ENCODE data around the gene KCNF1. TPM values are rescaled to one million over a fixed set of nuclear protein-coding genes. Genes with fewer than 3 reads are reported as not detected.
A peak's percentile ranks its signal among the peaks of the same experiment; 100 is the strongest.

KCNF1 gene
- total RNA-seq, 1 experiment from 2014 or later, result 3.2 TPM

- no CpG with 5 or more reads among the region's 7 CpGs for WGBS (ENCODE audit: extremely low coverage, insufficient read length, low lambda C conversion rate)
- no peak overlapping the region for H3K56ac ChIP-seq (ENCODE audit: insufficient read length, low read depth, low read length)
- H3K14ac ChIP-seq (ENCODE audit: insufficient read depth, low read length), result no peak overlapping the region
- peaks cover 8 to 9% (median 8%) of the 10 kb centered on the region in 3 experiments for H3K36me3 Mint-ChIP-seq (ENCODE audit: insufficient read depth in 1 of 3, low read depth in 3 of 3)
- no peak overlapping the region for H3K23ac ChIP-seq (ENCODE audit: insufficient read length, low read depth, low read length)
- H2BK120ac ChIP-seq (ENCODE audit: low read depth, low read length, poor library complexity, severe bottlenecking), result no peak overlapping the region
- TF ChIP-seq, protein P1, sequence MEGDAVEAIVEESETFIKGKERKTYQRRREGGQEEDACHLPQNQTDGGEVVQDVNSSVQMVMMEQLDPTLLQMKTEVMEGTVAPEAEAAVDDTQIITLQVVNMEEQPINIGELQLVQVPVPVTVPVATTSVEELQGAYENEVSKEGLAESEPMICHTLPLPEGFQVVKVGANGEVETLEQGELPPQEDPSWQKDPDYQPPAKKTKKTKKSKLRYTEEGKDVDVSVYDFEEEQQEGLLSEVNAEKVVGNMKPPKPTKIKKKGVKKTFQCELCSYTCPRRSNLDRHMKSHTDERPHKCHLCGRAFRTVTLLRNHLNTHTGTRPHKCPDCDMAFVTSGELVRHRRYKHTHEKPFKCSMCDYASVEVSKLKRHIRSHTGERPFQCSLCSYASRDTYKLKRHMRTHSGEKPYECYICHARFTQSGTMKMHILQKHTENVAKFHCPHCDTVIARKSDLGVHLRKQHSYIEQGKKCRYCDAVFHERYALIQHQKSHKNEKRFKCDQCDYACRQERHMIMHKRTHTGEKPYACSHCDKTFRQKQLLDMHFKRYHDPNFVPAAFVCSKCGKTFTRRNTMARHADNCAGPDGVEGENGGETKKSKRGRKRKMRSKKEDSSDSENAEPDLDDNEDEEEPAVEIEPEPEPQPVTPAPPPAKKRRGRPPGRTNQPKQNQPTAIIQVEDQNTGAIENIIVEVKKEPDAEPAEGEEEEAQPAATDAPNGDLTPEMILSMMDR (conservative IDR thresholded peaks at IDR 0.05), result no peak
- H3K27ac ChIP-seq (ENCODE audit: insufficient read length, low read depth, low read length), result no peak overlapping the region
- no peak overlapping the region for H2BK15ac ChIP-seq (ENCODE audit: low read depth, low read length)
- DNase-seq, result no peak
- H3K27me3 Mint-ChIP-seq (ENCODE audit: low read depth), result peaks cover 4% of the 10 kb centered on the region; the same call in 1 of the 2 replicates
- H3T11ph ChIP-seq (ENCODE audit: low read length), result no peak overlapping the region
- H4K8ac ChIP-seq (replicated peaks; ENCODE audit: insufficient read length, low read depth, low read length), result no peak overlapping the region
- peaks cover 9 to 11% of the 10 kb centered on the region in 2 experiments for H3K9me3 Mint-ChIP-seq
- H2AK5ac ChIP-seq (ENCODE audit: insufficient read length, low read length), result no peak overlapping the region
- H2BK12ac ChIP-seq (ENCODE audit: insufficient read length, low read depth, low read length), result no peak overlapping the region
- H3K9ac ChIP-seq (ENCODE audit: extremely low read depth, insufficient read length, low read length), result no peak overlapping the region
- no peaks in the 10 kb centered on the region for H4K20me1 ChIP-seq (ENCODE audit: control insufficient read depth, insufficient read depth, insufficient read length)
- H3K27ac Mint-ChIP-seq, result peak overlapping the region in 1 of 3 experiments; percentile 78; a peak in 1 of 7 replicates
- no peaks in the 10 kb centered on the region for H3K79me1 ChIP-seq (ENCODE audit: insufficient read depth, low read depth, low read length, poor library complexity, severe bottlenecking)
- H3K4ac ChIP-seq (ENCODE audit: low read depth, low read length), result no peak overlapping the region
- no peak overlapping the region for H3K4me3 Mint-ChIP-seq
- H3K9me3 ChIP-seq (ENCODE audit: control insufficient read depth, low read depth, low read length), result no peaks in the 10 kb centered on the region
- no peak overlapping the region for H2BK20ac ChIP-seq (ENCODE audit: low read depth, low read length, poor library complexity, severe bottlenecking)
- no peaks in the 10 kb centered on the region for H3K27me3 ChIP-seq (ENCODE audit: insufficient read depth, low read length)
- no peaks in the 10 kb centered on the region for H3K79me2 ChIP-seq (ENCODE audit: insufficient read depth, low read length)
- H3K4me1 ChIP-seq (ENCODE audit: insufficient read depth, low read length), result peaks cover 5% of the 10 kb centered on the region; the same call in 1 of the 2 replicates
- H4K91ac ChIP-seq (ENCODE audit: insufficient read length, low read depth, low read length), result no peak overlapping the region
- no peak overlapping the region for H2BK5ac ChIP-seq (ENCODE audit: insufficient read length, low read length)
- peaks cover 33 to 37% of the 10 kb centered on the region in 2 experiments for H3K4me1 Mint-ChIP-seq
- no peaks in the 10 kb centered on the region for H3K23me2 ChIP-seq (ENCODE audit: insufficient read length, low read depth, low read length, poor library complexity, severe bottlenecking)
- peak overlapping the region; percentile 21 for H3K18ac ChIP-seq (ENCODE audit: insufficient read length, low read depth, low read length)
- no peak overlapping the region for H2AFZ ChIP-seq (ENCODE audit: low read length)
- no peak overlapping the region for H4K5ac ChIP-seq (ENCODE audit: insufficient read length, low read depth, low read length)
- no peak overlapping the region for H3K4me2 ChIP-seq (ENCODE audit: insufficient read depth, insufficient read length, low read length)
Observed at GRCh38 chr2:10934308-10934978, 22.7 kb downstream of the KCNF1 start.

Measured in H9 (cell line).